GM19455 (cell line): Measurements from ENCODE around the gene ZNF335.

Source experiments
- ATAC-seq: cut with Tn5 transposase; IDR thresholded peaks from one replicate; pipeline ENCODE4 v1.9.1; 2021; ENCODE audit not compliant: unreplicated experiment

Gene ZNF335

DNA sequence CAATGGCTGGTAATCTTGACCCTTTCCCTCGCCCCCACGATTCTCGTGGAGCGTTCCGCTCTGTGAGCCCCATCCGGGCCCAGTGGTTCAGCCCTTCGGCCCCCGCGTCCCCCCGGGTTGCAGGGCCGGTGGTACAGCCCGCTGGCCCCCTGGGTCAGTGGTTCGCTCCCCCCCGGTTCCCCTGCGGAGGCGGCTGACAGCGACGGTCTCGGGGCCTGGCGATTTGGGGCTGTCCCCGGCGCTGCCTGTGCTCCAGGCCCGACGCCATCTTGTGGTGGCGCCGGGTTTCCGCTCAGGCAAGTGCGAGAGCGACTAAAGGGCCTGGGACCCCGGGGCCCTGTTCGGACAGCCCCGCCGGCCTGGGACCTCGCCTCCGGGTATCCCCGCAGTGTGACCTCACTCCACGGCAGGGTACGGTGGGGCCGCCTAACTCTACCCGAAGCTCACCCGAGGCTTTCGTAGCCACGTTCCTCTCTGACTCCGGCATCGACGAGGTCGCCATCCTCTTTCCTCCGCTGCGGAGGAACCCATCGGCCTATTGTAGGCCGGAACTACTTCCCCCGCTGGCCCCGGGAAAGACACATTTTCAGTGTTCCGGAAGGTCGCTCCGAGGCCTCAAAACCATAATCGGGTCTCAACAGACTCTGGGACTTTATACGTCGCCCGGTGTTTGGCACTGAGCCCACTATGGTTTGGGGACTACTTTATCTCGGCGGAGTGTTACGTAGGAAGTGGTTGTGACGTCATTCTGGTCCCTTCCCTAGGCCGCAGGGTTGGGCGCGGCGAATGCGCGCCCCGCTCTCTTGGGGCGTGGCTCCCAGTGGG is at the start of gene ZNF335:
Gene ZNF335 (minus strand): TSS at position 529 of the 825 bp plus-strand sequence. CDS start 793 bp downstream, outside the sequence.
- ATAC-seq: peak; percentile 73

- no peak for ATAC-seq
Measured at GRCh38 chr20:46020555-46020954, 48.6 kb upstream of the ZNF335 start.

DNA sequence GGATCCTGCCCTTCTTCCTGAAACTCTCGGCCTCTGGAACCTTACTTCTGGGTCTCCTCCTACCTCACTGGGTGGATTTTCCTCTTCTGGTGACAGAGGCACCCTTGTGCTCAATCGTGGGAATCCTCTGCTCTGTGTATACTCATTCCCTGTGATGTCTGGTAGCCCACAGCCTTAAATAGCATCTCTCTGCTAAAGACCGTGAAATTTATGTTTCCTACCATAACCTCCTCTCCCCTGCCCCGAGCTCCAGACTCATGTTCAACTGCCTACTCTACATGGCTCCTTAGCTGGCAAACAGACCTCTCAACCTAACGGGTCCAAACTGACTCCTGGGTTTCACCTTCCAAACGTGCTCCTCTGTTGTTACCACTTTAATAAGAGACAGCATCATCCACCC is 46.6 kb upstream of the ZNF335 start:
- ATAC-seq: no peak

- ATAC-seq: no peak
Measured at GRCh38 chr20:46018112-46018511, 46.1 kb upstream of the ZNF335 start.

DNA sequence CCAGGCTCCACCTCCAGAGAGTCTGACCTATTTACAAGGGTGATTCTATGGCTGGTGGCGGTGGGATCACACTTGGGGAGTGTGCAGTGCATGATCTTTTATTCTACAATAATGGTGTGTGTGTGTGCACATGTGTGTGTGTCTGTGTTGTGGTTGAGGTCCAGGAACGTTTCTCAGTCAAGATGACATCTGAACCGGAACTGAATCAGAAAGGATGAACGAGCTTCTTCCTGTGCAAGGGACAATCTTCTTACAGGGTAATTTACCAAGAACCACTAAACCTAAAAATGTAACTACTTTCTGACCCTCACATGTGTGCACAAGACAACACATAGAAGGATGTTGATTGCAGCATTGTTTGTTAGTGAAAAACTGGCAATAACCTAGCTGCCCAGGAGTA is 45.3 kb upstream of the ZNF335 start:
- no peak for ATAC-seq

DNA sequence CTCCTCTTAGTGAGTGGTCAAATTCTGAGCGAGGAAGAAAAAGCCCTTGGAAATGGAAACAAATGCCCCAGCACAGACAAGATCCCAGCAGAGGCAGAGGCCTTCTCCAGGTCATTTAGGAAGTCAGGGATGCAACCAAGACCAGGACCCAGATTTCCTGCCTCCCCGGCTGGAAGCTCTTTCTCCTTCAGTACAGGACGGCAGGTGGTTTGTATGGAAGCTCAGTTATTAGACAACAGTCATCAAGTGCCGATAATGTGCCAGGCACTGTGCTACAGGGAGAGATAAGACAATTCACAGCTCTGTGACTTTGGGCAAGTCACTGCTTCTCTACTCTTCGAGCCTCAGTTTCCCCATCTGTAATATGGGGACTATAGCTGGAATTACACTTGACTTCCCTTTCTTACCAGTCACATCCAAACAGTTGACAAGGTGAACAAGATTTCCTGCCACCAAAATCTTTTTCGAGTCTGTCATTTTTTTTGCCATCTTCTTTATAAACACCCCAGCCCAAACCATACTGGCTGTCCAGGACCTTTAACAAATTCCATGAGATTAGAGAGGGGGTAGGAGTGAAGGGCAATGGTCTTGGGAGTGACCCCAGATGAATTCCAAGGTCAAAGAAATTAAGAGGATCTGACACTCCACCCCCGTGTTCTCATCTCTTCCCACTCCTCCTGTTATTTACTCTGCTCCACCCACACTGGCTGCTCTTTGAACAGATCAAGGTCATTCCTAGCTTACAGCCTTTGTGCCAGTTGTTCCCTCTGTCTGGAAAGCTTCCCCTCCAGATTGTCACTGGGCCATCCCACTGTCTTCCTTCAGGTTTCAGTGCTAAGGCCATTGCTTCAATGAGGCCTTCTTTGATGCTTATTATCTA is 42.8 kb upstream of the ZNF335 start:
- no peak for ATAC-seq

DNA sequence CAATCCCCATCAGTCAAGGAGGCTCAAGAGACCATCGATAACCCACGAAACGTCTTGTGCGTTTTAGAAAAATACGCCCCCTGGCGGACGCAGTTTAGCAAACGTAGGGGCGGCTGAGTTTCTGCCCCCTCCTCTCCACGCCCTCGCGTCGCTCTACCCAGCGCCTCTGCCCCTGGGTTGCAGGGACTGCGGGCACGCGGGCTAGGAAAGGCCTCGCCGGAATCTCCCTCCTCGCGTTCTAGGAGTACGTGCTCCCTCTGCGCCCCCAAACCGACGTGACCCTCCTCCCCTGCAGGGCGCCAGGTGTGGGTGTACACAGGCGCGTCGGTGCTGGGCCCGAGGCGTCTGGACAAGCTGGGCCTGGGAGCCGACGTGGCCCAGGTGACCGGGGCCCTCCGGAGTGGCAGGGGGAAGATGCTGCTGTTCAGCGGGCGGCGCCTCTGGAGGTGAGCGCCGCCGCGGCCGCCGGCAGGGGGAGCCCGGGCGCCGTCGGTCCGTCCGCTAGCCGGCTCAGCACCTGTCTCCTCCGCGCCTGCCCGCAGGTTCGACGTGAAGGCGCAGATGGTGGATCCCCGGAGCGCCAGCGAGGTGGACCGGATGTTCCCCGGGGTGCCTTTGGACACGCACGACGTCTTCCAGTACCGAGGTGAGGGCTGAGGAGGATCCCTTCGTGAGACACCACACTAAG is 42.0 kb upstream of the ZNF335 start:
- no peak for ATAC-seq

DNA sequence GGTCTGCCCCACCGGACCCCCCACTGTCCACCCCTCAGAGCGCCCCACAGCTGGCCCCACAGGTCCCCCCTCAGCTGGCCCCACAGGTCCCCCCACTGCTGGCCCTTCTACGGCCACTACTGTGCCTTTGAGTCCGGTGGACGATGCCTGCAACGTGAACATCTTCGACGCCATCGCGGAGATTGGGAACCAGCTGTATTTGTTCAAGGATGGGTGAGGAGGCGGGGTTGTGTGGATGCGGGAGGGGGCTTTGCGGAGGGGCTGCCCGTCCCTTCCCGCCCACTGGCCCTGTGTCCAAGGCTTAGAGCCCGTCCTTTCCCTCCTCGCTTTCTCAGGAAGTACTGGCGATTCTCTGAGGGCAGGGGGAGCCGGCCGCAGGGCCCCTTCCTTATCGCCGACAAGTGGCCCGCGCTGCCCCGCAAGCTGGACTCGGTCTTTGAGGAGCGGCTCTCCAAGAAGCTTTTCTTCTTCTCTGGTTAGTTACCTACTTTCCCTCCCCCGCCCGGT is 41.4 kb upstream of the ZNF335 start:
- ATAC-seq: no peak

GRCh38 chr20:46012921-46013320 is 40.9 kb upstream of the ZNF335 start:
- no peak for ATAC-seq

DNA sequence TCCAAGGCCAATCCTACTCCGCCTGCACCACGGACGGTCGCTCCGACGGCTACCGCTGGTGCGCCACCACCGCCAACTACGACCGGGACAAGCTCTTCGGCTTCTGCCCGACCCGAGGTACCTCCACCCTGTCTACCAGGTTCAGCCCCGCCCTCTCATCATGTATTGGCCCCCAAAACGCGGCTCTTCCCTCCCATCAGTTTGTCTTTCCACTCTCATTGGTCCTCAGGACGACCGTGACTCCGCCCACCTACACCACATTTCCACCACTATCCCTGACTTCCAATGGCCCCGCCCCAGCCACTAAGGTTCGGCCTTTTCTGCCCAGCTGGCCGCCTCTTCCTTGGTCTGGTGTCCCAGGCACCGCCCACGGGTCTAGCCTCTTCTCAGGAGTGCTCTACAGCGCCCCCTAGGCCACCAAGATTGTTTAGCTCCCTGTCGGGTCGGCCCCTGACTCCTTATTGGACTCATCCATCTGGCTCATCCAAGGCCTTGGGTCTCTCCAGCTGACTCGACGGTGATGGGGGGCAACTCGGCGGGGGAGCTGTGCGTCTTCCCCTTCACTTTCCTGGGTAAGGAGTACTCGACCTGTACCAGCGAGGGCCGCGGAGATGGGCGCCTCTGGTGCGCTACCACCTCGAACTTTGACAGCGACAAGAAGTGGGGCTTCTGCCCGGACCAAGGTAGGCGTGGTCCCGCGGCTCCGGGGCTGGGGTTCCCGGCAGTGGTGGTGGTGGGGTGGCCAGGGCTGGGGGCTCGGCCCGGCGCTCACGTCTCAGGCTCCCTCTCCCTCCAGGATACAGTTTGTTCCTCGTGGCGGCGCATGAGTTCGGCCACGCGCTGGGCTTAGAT is 39.9 kb upstream of the ZNF335 start:
- no peak for ATAC-seq

GRCh38 chr20:46010491-46011391 is 38.7 kb upstream of the ZNF335 start:
- ATAC-seq: no peak

- ATAC-seq: no peak
Measured at GRCh38 chr20:46009816-46010215, 37.8 kb upstream of the ZNF335 start.

- no peak for ATAC-seq
Measured at GRCh38 chr20:46007671-46008070, 35.7 kb upstream of the ZNF335 start.

- ATAC-seq: no peak
Measured at GRCh38 chr20:46006964-46007363, 35.0 kb upstream of the ZNF335 start.

GRCh38 chr20:46006022-46006705 is 34.2 kb upstream of the ZNF335 start:
- ATAC-seq: no peak

DNA sequence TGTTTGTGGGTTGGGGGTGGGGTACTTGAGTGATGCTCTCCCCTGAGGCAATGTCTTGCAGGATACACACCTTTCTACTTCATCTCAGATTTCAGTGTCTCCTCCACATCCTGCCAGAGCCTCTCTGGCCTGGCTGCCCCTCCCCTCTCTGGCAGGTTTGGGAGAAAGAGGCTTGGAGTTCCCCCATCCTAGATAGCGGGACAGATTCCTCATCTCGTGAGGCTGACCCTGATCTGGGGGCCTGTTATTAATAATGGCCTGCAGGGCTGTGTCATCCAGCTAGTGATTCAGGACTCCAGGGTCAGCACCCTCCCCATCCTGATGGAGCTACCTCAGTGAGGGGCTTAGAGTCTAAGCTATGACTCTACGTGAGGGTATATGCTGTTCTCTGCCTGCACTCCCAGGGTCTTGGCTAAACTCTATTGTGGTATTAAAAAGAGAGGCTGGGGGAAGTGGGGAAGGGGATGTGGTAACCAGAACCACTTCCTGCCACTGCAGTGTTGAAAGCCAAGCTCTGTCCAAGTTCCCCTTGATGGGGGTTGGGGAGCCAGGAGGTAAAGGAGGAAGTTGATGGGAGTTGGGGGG is 33.0 kb upstream of the ZNF335 start:
- ATAC-seq: no peak

GRCh38 chr20:46004187-46004586 is 32.2 kb upstream of the ZNF335 start:
- ATAC-seq: no peak

GRCh38 chr20:46002008-46002407 is 30.0 kb upstream of the ZNF335 start:
- ATAC-seq: no peak
